Muscle of arm (tissue), 12 donors: ENCODE measurements around the gene STON2. TPM values are rescaled to one million over a fixed set of nuclear protein-coding genes. Genes with fewer than 3 reads are reported as not detected.

Experiments used
- DNase-seq: peaks from one replicate; pipeline ENCODE4 v3.0.0-alpha.2; 2013
- polyA plus RNA-seq, 12 donors: library from polyadenylated mRNA; unstranded; fragments of 120-200 nt; gene quantifications; one replicate each; pipeline ENCODE4 v1.2.1, GENCODE V29; 2013; ENCODE audit not compliant: insufficient read length in 12 of 12

STON2 gene
- polyA plus RNA-seq, 12 donors: 9.7 to 25.4 (median 18.5) TPM; not detected in 1

DNA sequence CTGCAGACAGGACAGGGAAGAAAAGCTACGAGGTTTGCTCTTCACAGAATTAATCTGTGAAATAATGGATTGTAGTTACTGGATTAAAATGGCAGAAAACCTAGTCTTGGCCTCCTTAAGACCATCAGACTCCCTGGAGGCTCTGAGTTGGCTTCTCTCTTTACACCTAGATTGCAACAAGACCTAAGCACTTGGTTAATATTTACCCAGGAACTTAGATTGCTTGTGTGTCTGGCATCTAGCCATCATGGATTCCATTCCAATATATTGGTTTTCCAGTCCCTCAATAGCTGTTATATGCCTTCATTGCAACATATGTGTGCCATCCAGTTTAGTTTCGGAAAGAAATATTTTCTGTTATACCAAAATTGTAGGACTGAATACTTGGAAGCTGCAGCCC lies 177.4 kb downstream of the STON2 start:
- no peak for DNase-seq

DNA sequence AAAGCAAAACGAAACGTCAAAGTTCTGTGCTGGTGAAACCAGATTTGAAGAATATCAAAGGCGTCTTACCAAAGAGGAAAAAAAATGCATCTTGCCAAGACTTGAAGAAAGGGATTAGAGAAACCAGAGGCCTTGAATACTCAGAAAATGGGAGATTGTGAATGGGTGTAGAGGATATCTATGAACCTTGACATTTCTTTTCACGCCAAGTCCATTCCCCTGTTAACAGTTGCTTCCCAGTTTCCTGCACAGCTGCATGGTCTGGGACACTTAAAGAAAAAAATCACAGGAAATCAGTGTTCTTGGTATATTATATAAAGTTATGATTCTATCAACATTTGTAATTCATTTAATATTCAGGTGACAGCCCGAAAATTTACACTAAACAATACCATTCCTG lies 178.0 kb downstream of the STON2 start:
- DNase-seq: peak; percentile 20

DNA sequence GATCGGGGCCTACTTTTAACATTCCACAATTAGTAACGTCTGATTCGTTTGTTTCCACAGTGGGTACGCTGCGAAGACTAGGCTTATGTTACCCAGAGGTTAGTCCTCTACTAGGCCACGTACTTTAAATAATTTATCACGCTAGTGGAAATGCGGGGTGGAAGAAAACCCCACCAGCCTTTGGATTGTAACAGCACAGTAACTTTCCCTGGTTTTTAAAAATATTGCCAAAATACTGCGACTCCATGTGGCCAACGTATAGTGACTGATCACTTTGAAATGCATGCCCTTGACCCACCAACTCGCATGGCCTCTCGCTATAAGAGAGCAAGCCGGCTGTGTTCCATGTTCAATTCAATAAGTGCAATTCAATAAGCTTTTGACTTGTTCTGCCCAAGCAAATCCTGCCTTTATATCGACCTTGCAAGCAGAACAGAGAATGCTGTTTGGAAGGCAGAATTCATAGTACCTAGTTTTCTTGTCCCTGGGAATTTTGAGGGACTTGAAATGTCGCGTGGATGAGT lies 178.5 kb downstream of the STON2 start:
- DNase-seq: no peak

DNA sequence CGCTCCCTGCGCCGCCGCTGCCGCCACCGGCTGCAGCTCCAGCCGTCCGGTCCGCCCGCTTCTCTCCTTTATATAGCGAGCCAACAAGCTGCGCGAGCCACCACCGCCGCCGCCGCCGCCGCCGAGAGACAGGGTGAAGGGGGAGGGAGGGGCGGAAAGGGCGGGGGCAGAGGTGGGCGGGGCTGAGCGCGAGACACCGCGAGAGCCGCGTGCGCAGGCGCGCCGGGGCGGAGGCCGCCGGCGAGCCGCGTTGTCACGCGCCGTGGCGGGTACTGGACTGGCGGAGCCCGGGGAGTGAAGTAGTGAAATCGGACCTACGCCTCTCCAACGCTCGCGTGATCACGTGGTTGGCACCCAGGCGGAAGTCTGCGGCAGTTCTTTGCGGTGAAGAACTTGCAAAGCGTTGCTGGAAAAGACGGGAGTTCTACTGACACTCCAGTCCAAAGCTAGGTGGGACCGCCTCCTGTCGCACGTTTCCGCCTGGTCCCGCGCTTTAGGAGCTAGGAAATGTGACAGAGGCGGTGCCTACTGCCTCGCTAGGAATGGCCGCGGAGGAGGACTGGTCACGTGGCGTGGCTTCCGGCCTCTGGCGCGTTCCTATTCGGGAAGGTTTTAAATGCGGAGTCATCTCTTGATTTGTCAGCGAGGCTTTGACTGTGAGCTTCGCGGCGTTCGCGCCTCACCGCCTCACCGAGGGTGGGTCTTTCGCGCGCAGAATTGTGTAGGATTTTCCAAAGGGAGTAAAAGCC lies 179.1 kb downstream of the STON2 start, which contains the start of gene GTF2A1:
Gene GTF2A1 (minus strand): TSS at position 130 of the 749 bp plus-strand sequence. CDS start 441 bp downstream, outside the sequence.
- DNase-seq: peak; percentile 97

DNA sequence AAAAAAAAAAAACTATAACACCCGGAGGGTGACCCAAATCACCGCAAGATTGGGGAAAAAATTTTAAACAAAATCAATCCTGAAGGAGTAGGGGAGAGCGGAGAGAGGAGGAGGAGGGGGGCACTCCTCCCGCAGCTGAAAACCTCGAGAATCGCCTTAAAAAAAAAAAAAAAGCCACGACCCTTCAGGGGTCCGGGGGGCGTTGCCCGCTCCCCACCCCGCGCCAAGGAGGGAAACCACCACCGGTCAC lies 179.6 kb downstream of the STON2 start:
- DNase-seq: no peak

DNA sequence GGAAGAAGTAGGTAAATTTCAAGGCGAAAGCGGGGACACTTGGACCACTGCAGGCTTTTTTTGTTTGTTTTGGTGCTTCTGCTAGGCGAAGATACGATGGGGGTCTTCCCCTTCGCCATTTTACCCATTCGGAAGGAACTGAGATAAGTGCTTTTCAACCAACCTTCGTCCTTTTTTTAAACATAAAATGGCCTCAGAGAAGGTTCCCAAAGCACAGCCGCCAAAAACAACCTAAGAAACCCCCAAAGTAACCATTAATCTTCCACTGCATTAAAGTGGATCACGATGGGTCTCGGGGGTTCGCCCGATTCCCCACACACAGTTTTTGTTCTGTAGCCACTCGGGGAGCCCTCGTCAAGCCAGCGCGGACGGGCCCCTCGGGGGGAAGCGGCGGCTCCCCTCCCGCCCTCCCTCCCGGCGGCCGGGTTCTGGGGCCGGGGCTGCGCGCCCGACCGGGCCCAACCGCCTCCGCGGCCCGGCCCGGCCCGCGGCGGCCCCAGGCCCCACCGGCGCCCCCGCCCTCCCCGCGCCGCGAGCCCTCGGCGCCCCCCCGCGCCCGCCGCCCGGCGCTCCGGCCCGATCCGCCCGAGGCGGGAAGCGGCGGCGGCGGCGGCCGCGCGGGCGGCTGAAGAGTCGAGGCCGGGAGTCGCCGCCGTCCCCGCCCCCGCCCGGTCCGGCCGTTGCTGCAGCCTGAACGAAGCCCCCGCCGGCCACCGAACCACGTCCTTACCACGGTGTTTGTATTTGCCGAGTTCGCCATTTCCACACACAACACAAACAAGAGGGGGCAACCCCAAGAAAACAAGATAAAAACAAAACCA lies 180.2 kb downstream of the STON2 start:
- no peak for DNase-seq

DNA sequence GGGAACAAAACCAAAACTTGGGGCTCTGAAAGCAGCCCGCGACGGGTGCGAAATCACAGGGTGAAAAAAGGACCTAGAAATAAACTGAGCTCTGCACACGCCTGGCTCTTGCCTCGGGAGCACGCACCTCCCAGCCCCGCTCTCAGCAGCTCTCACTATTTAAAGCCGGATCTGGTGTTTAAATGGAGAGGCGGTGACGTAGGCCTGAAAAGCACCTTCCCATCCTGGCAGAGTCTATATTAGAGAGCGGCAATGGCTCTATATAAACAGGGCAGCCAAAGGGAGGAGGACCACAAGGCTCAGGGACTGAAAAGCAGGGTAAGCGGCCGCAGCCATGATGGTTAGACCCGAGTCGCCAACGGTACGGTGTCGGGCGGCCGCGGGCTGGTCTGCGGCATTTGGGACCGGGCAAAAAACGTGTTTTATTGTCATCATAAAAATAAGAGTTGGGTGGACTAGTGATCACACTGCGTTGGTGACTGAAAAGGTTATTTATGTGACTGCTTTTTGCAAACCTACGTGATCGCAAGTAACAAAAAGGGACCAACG lies 180.8 kb downstream of the STON2 start:
- peak; percentile 95 for DNase-seq

DNA sequence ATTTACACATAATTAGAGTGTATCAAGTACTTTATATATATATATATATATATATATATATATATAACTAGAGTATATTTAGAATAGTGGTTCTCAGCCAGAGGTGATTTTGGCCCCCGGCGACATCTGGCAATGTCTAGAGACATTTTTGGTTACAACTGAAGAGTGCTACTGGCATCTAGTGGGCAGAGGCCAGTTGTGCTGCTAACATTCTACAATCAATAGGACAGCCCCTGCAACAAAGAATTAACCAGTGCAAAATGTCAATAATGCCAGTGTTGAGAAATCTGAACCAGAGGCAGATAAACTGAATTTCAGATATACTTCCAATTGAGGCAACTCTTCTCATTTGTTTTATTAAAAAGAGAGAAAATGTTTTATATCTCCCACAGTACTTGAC lies 188.3 kb downstream of the STON2 start:
- DNase-seq: no peak

Other genes with a start within 250 kb of the STON2 start
- gene GTF2A1, start 179.4 kb downstream of the STON2 start, polyA plus RNA-seq: 10 to 100 TPM in 11 of 12 donors, not detected in 1; 17.9 to 37.5 (median 22.5) TPM
- 10 to 100 TPM in 11 of 12 donors, not detected in 1; 34.8 to 54.1 (median 47.6) TPM for gene SEL1L, start 133.5 kb upstream of the STON2 start, polyA plus RNA-seq